Ishikawa (cell line): ENCODE measurements around the gene MAP3K7.

Source experiments
- CEBPB ChIP-seq: IDR thresholded peaks from 2 replicates; pipeline ENCODE4 v1.6.1; 2012
- CREB1 ChIP-seq: IDR thresholded peaks from 2 replicates; pipeline ENCODE4 v1.6.1; 2012; ENCODE audit warnings: low read depth
- EGR1 ChIP-seq: IDR thresholded peaks from 2 replicates; pipeline ENCODE4 v1.6.1; 2012
- EP300 ChIP-seq: IDR thresholded peaks from 2 replicates; pipeline ENCODE4 v1.6.1; 2012; ENCODE audit warnings: borderline replicate concordance
- FOXM1 ChIP-seq: IDR thresholded peaks from 2 replicates; pipeline ENCODE4 v1.6.1; 2012; ENCODE audit warnings: low read depth, borderline replicate concordance
- MAX ChIP-seq: IDR thresholded peaks from 2 replicates; pipeline ENCODE4 v1.6.1; 2012
- NFIC ChIP-seq: IDR thresholded peaks from 2 replicates; pipeline ENCODE4 v1.6.1; 2012
- RAD21 ChIP-seq: IDR thresholded peaks from 2 replicates; pipeline ENCODE4 v1.6.1; 2012; ENCODE audit warnings: low read depth
- REST ChIP-seq: IDR thresholded peaks from 2 replicates; pipeline ENCODE4 v1.6.1; 2012; ENCODE audit warnings: low read depth, mild to moderate bottlenecking
- TAF1 ChIP-seq: IDR thresholded peaks from 2 replicates; pipeline ENCODE4 v1.6.1; 2012; ENCODE audit warnings: low read depth, mild to moderate bottlenecking
- TCF12 ChIP-seq: IDR thresholded peaks from 2 replicates; pipeline ENCODE4 v1.6.1; 2012; ENCODE audit warnings: low read depth
- TEAD4 ChIP-seq: IDR thresholded peaks from 2 replicates; pipeline ENCODE4 v1.6.1; 2012
- USF1 ChIP-seq: IDR thresholded peaks from 2 replicates; pipeline ENCODE4 v1.6.1; 2012
- YY1 ChIP-seq: IDR thresholded peaks from 2 replicates; pipeline ENCODE4 v1.6.1; 2012; ENCODE audit warnings: low read depth
- ZBTB7A ChIP-seq: IDR thresholded peaks from 2 replicates; pipeline ENCODE4 v1.6.1; 2012; ENCODE audit warnings: low read depth

MAP3K7 gene

DNA sequence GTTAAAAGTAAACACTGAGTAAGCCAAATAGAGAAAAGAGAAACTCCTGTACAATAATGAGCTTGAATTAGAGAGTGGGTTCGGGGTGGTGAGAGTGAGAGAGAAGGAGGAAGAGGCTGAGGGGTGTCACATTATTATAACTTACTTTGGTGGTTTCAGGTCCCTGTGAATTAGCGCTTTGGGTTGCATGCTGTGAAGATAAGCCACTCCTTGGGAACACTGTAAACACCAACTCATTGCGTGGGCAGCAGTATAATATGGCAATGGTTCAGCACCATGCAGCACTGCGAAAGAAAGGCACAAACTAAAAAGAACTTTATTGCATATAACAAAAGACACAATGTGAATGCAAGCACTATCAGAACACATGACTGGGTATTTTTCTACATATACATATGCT is 26.9 kb downstream of the MAP3K7 start:
- TF ChIP-seq FOXM1, result no peak

DNA sequence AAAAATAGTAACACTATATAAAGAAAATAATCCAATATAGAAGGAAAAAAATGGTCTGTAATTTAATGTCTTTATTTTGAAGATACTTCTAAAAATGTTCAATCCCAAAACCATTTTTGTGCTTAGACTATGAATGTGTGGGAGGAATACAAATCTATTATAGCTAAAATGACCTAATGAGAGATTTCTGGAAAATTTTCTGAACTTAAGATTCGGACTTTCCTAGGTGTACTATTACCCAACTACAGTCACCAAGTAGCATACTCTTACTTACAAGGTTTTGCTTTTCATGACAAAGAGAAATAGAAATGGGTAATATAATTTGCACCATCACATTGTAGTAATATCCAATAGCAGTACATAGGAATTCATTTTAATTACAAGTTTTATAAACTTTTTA is 29.9 kb downstream of the MAP3K7 start:
- no peak for TF ChIP-seq TCF12
- no peak for TF ChIP-seq REST
- TF ChIP-seq TAF1, result no peak
- TF ChIP-seq NFIC, result no peak
- no peak for TF ChIP-seq RAD21
- no peak for TF ChIP-seq YY1
- no peak for TF ChIP-seq TEAD4
- TF ChIP-seq FOXM1, result no peak
- no peak for TF ChIP-seq MAX
- no peak for TF ChIP-seq CEBPB
- TF ChIP-seq USF1, result no peak
- TF ChIP-seq CREB1, result no peak
- TF ChIP-seq ZBTB7A, result no peak
- no peak for TF ChIP-seq EGR1
- no peak for TF ChIP-seq EP300

GRCh38 chr6:90547991-90548390 is 38.9 kb downstream of the MAP3K7 start:
- TF ChIP-seq TAF1, result no peak
- no peak for TF ChIP-seq EGR1
- TF ChIP-seq EP300, result no peak
- no peak for TF ChIP-seq TCF12
- TF ChIP-seq MAX, result no peak
- no peak for TF ChIP-seq RAD21
- no peak for TF ChIP-seq FOXM1
- no peak for TF ChIP-seq REST
- no peak for TF ChIP-seq USF1
- no peak for TF ChIP-seq YY1
- TF ChIP-seq NFIC, result no peak
- TF ChIP-seq CREB1, result no peak

DNA sequence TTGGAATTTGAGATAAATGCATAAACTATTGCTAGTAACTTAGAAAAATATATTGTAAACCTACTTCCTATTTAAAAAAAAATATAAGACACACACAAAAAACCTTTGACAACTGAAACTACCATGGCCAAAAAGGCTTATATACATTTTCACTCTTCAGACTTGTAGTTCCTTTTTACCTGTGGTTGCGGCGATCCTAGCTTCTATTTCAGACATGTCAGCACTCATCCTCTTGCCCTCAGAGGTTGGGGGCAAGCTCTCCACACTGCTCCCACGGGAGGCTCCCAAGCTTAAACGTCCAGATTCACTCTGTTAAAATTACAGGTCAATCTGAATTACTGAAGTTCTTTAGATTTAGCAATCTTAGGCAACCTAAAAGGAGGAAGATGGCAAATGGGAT is 39.8 kb downstream of the MAP3K7 start:
- TF ChIP-seq TEAD4, result no peak
- no peak for TF ChIP-seq MAX
- no peak for TF ChIP-seq USF1
- TF ChIP-seq CEBPB, result no peak

DNA sequence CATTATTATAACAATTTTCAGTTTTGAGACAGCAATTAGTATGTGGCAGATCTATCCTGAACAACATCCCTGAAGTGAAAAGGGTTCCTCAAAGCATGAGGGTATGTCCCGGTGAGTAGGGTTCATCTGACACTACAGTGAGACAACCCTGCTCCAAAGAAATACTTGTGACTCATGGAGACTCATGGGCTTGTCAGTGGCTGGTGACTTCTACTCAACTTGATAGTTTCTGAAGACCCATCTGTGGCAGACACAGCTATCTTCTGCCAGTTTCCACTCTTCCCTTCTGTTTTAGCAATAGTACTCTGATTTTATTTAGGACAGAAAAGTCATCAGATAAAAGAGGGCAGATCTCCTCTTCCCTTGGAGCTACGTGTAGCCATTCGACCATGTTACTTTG is 41.4 kb downstream of the MAP3K7 start:
- TF ChIP-seq FOXM1 (no peak), YY1 (no peak), MAX (no peak), RAD21 (no peak), EP300 (no peak), TEAD4 (no peak), CREB1 (no peak), USF1 (no peak), NFIC (no peak), ZBTB7A (no peak), TAF1 (no peak), EGR1 (no peak), TCF12 (no peak), REST (no peak)
